GM23338 (cell line): ENCODE measurements around the gene KLHL9. TPM values are rescaled to one million over a fixed set of nuclear protein-coding genes. Genes with fewer than 3 reads are reported as not detected.

Source experiments
- ATAC-seq: fragments of 200-7000 bp; cut with Tn5 transposase; 3 replicates; pipeline ENCODE4 v1.9.1; 2020
- DNase-seq: peaks from one replicate; pipeline ENCODE4 v3.0.0-alpha.2; 2015; ENCODE audit warnings: low spot score
- H2AFZ ChIP-seq: fragments of 200-600 bp; sonication (generic); 2 replicates; pipeline ENCODE4 v1.8.0; 2016; ENCODE audit warnings: antibody characterized with exemption, mild to moderate bottlenecking, moderate library complexity
- H3F3A ChIP-seq: fragments of 200-600 bp; sonication (generic); replicated peaks from 2 replicates; pipeline ENCODE4 v1.8.0; 2017; ENCODE audit warnings: antibody characterized with exemption, mixed run types, low read depth
- H3K27ac ChIP-seq: fragments of 200-600 bp; sonication (generic); 2 replicates; pipeline ENCODE4 v1.6.1; 2016; ENCODE audit warnings: low read depth
- H3K27me3 ChIP-seq: fragments of 200-600 bp; sonication (generic); 2 replicates; pipeline ENCODE4 v1.8.0; 2016; ENCODE audit warnings: mild to moderate bottlenecking, mixed run types, moderate library complexity; ENCODE audit not compliant: insufficient read depth
- H3K36me3 ChIP-seq: fragments of 200-600 bp; sonication (generic); 2 replicates; pipeline ENCODE4 v1.8.0; 2016; ENCODE audit warnings: mild to moderate bottlenecking; ENCODE audit not compliant: insufficient read depth
- H3K4me1 ChIP-seq: fragments of 200-600 bp; sonication (generic); 2 replicates; pipeline ENCODE4 v1.8.0; 2016; ENCODE audit warnings: mild to moderate bottlenecking, moderate library complexity; ENCODE audit not compliant: insufficient read depth
- H3K4me2 ChIP-seq: fragments of 200-600 bp; sonication (generic); 2 replicates; pipeline ENCODE4 v1.7.1; 2017; ENCODE audit warnings: mixed run types
- H3K4me3 ChIP-seq: fragments of 200-600 bp; sonication (generic); 2 replicates; pipeline ENCODE4 v1.6.1; 2016; ENCODE audit warnings: mixed run types
- H3K79me2 ChIP-seq: fragments of 200-600 bp; sonication (generic); replicated peaks from 2 replicates; pipeline ENCODE4 v1.8.0; 2017; ENCODE audit warnings: mild to moderate bottlenecking; ENCODE audit not compliant: insufficient read depth
- H3K9me2 ChIP-seq: fragments of 200-600 bp; sonication (generic); 2 replicates; pipeline ENCODE4 v1.8.0; 2017; ENCODE audit not compliant: insufficient read depth
- H4K20me1 ChIP-seq: fragments of 200-600 bp; sonication (generic); replicated peaks from 2 replicates; pipeline ENCODE4 v1.8.0; 2017; ENCODE audit warnings: mild to moderate bottlenecking; ENCODE audit not compliant: insufficient read depth
- H3K27ac Mint-ChIP-seq: 2 replicates; pipeline ENCODE4 v1.8.0; 2020; ENCODE audit warnings: inconsistent platforms, mild to moderate bottlenecking, moderate library complexity, mixed read lengths
- H3K27me3 Mint-ChIP-seq: 3 replicates; pipeline ENCODE4 v1.8.0; 2022; ENCODE audit warnings: low read depth, mild to moderate bottlenecking, moderate library complexity, mixed read lengths, inconsistent platforms; ENCODE audit not compliant: insufficient read depth, poor library complexity
- H3K36me3 Mint-ChIP-seq: 3 replicates; pipeline ENCODE4 v1.8.0; 2021; ENCODE audit warnings: low read depth, mild to moderate bottlenecking, inconsistent platforms, moderate library complexity, mixed read lengths
- H3K4me1 Mint-ChIP-seq: 3 replicates; pipeline ENCODE4 v1.8.0; 2020; ENCODE audit warnings: mild to moderate bottlenecking, inconsistent platforms, mixed read lengths
- H3K4me3 Mint-ChIP-seq: 3 replicates; pipeline ENCODE4 v1.8.0; 2021; ENCODE audit warnings: moderate library complexity, mild to moderate bottlenecking, inconsistent platforms, mixed read lengths
- H3K9me3 Mint-ChIP-seq: 3 replicates; pipeline ENCODE4 v1.8.0; 2020; ENCODE audit warnings: moderate library complexity, mild to moderate bottlenecking, inconsistent platforms, mixed read lengths
- EZH2 ChIP-seq: fragments of 200-600 bp; sonication (generic); IDR thresholded peaks from one replicate; pipeline ENCODE4 v1.8.0; 2017; ENCODE audit warnings: antibody characterized with exemption, mild to moderate bottlenecking, low read depth; ENCODE audit not compliant: unreplicated experiment
- EZH2phosphoT487 ChIP-seq: fragments of 200-600 bp; sonication (generic); IDR thresholded peaks from one replicate; pipeline ENCODE4 v1.8.1; 2018; ENCODE audit warnings: antibody characterized with exemption; ENCODE audit not compliant: unreplicated experiment
- JUNB ChIP-seq: IDR thresholded peaks from one replicate; pipeline ENCODE4 v1.6.1; 2016; ENCODE audit warnings: antibody characterized with exemption; ENCODE audit not compliant: unreplicated experiment
- NANOG ChIP-seq: IDR thresholded peaks from 2 replicates; pipeline ENCODE4 v1.6.1; 2016; ENCODE audit warnings: antibody characterized with exemption, borderline replicate concordance
- POLR2AphosphoS5 ChIP-seq: IDR thresholded peaks from 2 replicates; pipeline ENCODE4 v1.6.1; 2016; ENCODE audit warnings: antibody characterized with exemption, low read depth
- STAT1 ChIP-seq: IDR thresholded peaks from one replicate; pipeline ENCODE4 v1.6.1; 2016; ENCODE audit warnings: antibody characterized with exemption; ENCODE audit not compliant: unreplicated experiment
- ZNF114 ChIP-seq: fragments of 250-450 bp; sonication (Bioruptor Pico); IDR thresholded peaks from 2 replicates; pipeline ENCODE4 v1.5.0; 2020; ENCODE audit warnings: mild to moderate bottlenecking, moderate library complexity
- ZNF331 ChIP-seq: fragments of 250-450 bp; sonication (Bioruptor Pico); IDR thresholded peaks from 2 replicates; pipeline ENCODE4 v1.5.0; 2020; ENCODE audit warnings: low read depth, mild to moderate bottlenecking, moderate library complexity
- polyA plus RNA-seq: library from polyadenylated mRNA; unstranded; fragments of >200 nt; fragmentation: Nextera tagmentation; extraction: Ambion mirVana; gene quantifications from 2 replicates; pipeline ENCODE4 v1.2.1, GENCODE V29; 2016
- total RNA-seq: library from RNA; depleted of rRNA; stranded (reverse); fragments of >200 nt; shearing (Covaris generic); gene quantifications from 2 replicates; pipeline ENCODE4 v1.2.3, GENCODE V29; 2014
- TF ChIP-seq, protein P1 (sequence below): fragments of 250-450 bp; sonication (Bioruptor Pico); IDR thresholded peaks from 2 replicates; pipeline ENCODE4 v1.5.0; 2020; ENCODE audit warnings: mild to moderate bottlenecking, moderate library complexity
- TF ChIP-seq, protein P2 (sequence below): IDR thresholded peaks from 2 replicates; pipeline ENCODE4 v1.6.1; 2016; ENCODE audit warnings: antibody characterized with exemption

KLHL9 gene
- total and polyA plus RNA-seq, 2 experiments from 2014 or later = 9.1 to 24.0 TPM

DNA sequence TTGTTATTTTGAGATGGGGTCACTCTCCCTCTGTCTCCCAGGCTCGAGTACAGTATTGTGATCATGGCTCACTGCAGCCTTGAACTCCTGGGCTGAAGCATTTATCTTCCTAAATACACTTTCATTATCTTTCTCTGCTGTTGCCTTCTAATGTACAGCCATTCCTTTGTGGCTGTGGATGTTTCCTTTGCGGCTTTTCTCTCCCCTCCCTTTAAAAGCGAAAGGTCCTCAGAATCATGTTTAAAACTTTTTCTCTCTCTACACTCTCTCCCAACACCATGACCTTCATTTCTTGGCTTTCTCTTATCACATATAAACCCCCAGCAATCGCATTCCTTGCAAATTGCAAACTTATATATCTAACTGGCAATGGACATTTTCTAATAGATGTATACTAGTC lies 48.4 kb upstream of the KLHL9 start:
- H3K4me1 ChIP-seq = 0 out of 2 replicates have a peak, but pooled peaks cover 8% of the 10 kb centered on the region
- no peak for ATAC-seq
- peaks cover 18% of the 10 kb centered on the region; the same call in 2 of the 3 replicates for H3K4me1 Mint-ChIP-seq
- H2AFZ ChIP-seq = peak overlapping the region; percentile 78
- no peaks in the 10 kb centered on the region for H3K27me3 ChIP-seq
- H3K27ac Mint-ChIP-seq = no peak overlapping the region
- H3K4me3 Mint-ChIP-seq = no peak overlapping the region
- no peak overlapping the region for H3K4me3 ChIP-seq
- H3K36me3 ChIP-seq = no peaks in the 10 kb centered on the region
- H3K27ac ChIP-seq = no peak overlapping the region
- no peaks in the 10 kb centered on the region for H3K27me3 Mint-ChIP-seq
- H3K4me2 ChIP-seq = no peak overlapping the region
- H3K9me3 Mint-ChIP-seq = no peaks in the 10 kb centered on the region
- H3K79me2 ChIP-seq = no peaks in the 10 kb centered on the region
- H3K36me3 Mint-ChIP-seq = no peaks in the 10 kb centered on the region
- no peaks in the 10 kb centered on the region for H3K9me2 ChIP-seq
- H3F3A ChIP-seq = no peaks in the 10 kb centered on the region
- no peak for DNase-seq
- no peaks in the 10 kb centered on the region for H4K20me1 ChIP-seq
- TF ChIP-seq NANOG = no peak
- no peak for TF ChIP-seq ZNF114
- TF ChIP-seq JUNB = no peak
- no peak for TF ChIP-seq POLR2AphosphoS5

DNA sequence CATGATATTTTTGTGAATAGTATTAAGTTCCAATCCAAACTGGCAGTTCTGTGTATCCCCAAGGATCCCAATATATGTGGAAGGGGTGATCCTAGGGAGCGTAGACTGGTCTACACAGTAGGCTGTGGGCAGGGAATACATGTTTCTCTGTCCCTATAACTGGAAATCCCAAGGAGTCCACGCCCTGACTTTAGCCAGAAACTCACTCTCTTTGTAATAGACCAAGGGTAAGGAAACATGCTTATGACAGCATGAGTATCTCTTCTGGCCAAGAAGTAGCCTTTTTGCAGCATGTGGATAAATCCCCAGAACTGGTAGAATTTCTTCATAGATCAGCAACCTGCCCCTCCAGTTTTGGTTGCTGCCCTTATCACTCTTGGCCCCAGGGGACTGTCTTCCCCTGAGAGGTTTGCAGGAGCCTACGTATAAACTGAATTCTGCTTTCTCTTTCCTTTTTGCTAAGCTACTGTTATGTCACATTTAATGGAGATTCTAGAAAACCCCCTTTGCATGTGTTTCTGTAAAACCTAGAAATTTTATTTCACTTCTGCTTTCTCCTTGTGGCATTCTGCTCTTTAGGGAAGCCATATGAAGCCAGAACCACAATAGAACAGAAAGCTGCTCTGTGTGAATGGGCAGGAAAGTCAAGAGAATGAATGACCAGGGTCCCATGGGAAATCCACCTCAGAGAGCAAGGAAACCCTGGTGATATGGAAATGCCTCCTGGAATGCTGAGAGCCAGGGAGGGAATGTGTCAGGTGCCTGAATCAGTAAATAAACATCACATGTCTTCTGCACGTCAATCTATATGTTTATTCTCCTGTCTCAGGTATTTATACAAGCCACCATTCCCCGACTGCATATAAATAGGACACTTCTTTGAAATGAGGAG lies 46.5 kb upstream of the KLHL9 start:
- ATAC-seq = peak; percentile 97
- Histone ChIP-seq H3K27ac (peak overlapping the region; percentile 47; the same call in 1 of the 2 replicates), H3K9me2 (no peaks in the 10 kb centered on the region), H3K4me3 (no peak overlapping the region), H3F3A (no peaks in the 10 kb centered on the region), H3K27me3 (no peaks in the 10 kb centered on the region), H3K79me2 (no peaks in the 10 kb centered on the region), H3K36me3 (no peaks in the 10 kb centered on the region), H2AFZ (no peak overlapping the region), H3K4me2 (no peak overlapping the region; the same call in 1 of the 2 replicates), H4K20me1 (no peaks in the 10 kb centered on the region), H3K4me1 (0 out of 2 replicates have a peak, but pooled peaks cover 8% of the 10 kb centered on the region)
- Mint-ChIP-seq H3K4me1 (peaks cover 18% of the 10 kb centered on the region; the same call in 2 of the 3 replicates), H3K9me3 (no peaks in the 10 kb centered on the region), H3K27me3 (no peaks in the 10 kb centered on the region), H3K36me3 (no peaks in the 10 kb centered on the region), H3K4me3 (no peak overlapping the region), H3K27ac (no peak overlapping the region)
- DNase-seq = peak; percentile 69
- TF ChIP-seq ZNF331 (CRISPR knock-in tag) (no peak), NANOG (no peak), EZH2 (no peak), STAT1 (no peak), JUNB (no peak), POLR2AphosphoS5 (no peak), EZH2phosphoT487 (no peak)
- TF ChIP-seq, protein P1, sequence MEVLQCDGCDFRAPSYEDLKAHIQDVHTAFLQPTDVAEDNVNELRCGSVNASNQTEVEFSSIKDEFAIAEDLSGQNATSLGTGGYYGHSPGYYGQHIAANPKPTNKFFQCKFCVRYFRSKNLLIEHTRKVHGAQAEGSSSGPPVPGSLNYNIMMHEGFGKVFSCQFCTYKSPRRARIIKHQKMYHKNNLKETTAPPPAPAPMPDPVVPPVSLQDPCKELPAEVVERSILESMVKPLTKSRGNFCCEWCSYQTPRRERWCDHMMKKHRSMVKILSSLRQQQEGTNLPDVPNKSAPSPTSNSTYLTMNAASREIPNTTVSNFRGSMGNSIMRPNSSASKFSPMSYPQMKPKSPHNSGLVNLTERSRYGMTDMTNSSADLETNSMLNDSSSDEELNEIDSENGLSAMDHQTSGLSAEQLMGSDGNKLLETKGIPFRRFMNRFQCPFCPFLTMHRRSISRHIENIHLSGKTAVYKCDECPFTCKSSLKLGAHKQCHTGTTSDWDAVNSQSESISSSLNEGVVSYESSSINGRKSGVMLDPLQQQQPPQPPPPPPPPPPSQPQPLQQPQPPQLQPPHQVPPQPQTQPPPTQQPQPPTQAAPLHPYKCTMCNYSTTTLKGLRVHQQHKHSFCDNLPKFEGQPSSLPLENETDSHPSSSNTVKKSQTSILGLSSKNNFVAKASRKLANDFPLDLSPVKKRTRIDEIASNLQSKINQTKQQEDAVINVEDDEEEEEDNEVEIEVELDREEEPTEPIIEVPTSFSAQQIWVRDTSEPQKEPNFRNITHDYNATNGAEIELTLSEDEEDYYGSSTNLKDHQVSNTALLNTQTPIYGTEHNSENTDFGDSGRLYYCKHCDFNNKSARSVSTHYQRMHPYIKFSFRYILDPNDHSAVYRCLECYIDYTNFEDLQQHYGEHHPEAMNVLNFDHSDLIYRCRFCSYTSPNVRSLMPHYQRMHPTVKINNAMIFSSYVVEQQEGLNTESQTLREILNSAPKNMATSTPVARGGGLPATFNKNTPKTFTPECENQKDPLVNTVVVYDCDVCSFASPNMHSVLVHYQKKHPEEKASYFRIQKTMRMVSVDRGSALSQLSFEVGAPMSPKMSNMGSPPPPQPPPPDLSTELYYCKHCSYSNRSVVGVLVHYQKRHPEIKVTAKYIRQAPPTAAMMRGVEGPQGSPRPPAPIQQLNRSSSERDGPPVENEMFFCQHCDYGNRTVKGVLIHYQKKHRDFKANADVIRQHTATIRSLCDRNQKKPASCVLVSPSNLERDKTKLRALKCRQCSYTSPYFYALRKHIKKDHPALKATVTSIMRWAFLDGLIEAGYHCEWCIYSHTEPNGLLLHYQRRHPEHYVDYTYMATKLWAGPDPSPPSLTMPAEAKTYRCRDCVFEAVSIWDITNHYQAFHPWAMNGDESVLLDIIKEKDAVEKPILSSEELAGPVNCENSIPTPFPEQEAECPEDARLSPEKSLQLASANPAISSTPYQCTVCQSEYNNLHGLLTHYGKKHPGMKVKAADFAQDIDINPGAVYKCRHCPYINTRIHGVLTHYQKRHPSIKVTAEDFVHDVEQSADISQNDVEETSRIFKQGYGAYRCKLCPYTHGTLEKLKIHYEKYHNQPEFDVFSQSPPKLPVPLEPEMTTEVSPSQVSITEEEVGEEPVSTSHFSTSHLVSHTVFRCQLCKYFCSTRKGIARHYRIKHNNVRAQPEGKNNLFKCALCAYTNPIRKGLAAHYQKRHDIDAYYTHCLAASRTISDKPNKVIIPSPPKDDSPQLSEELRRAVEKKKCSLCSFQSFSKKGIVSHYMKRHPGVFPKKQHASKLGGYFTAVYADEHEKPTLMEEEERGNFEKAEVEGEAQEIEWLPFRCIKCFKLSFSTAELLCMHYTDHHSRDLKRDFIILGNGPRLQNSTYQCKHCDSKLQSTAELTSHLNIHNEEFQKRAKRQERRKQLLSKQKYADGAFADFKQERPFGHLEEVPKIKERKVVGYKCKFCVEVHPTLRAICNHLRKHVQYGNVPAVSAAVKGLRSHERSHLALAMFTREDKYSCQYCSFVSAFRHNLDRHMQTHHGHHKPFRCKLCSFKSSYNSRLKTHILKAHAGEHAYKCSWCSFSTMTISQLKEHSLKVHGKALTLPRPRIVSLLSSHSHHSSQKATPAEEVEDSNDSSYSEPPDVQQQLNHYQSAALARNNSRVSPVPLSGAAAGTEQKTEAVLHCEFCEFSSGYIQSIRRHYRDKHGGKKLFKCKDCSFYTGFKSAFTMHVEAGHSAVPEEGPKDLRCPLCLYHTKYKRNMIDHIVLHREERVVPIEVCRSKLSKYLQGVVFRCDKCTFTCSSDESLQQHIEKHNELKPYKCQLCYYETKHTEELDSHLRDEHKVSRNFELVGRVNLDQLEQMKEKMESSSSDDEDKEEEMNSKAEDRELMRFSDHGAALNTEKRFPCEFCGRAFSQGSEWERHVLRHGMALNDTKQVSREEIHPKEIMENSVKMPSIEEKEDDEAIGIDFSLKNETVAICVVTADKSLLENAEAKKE (CRISPR knock-in tag) = no peak
- TF ChIP-seq, protein P2, sequence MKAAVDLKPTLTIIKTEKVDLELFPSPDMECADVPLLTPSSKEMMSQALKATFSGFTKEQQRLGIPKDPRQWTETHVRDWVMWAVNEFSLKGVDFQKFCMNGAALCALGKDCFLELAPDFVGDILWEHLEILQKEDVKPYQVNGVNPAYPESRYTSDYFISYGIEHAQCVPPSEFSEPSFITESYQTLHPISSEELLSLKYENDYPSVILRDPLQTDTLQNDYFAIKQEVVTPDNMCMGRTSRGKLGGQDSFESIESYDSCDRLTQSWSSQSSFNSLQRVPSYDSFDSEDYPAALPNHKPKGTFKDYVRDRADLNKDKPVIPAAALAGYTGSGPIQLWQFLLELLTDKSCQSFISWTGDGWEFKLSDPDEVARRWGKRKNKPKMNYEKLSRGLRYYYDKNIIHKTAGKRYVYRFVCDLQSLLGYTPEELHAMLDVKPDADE = no peak
